Caco-2 (cell line): Measurements from ENCODE around the gene TEF. TPM values are rescaled to one million over a fixed set of nuclear protein-coding genes. Genes with fewer than 3 reads are reported as not detected.

ENCODE experiments used
- BruUV-seq: library from RNA; stranded (reverse); fragments of 400-500 nt; replicated peaks from 2 replicates; lab custom pipeline; 2021; lab: Mats Ljungman, UMichigan
- CTCF ChIA-PET: fragments of 300-600 bp; sonication (Branson Sonifier 250); formaldehyde crosslinking; loops from one replicate; lab custom pipeline; 2022; ENCODE audit warnings: antibody characterized with exemption; lab: Charles Lee
- POLR2A ChIA-PET: fragments of 300-600 bp; sonication (Branson Sonifier 250); formaldehyde crosslinking; loops from one replicate; lab custom pipeline; 2022; ENCODE audit warnings: antibody characterized with exemption; lab: Charles Lee
- DNase-seq, 2 experiments: peaks; one replicate each; pipeline versions ENCODE4 v3.0.0 to v3.0.0-alpha.2; 2020 to 2022
- H3K27me3 ChIP-seq: replicated peaks from 2 replicates; pipeline ENCODE4 v1.6.0; 2011; ENCODE audit warnings: low read length; ENCODE audit not compliant: control insufficient read depth, insufficient read depth
- H3K36me3 ChIP-seq: 2 replicates; pipeline ENCODE4 v1.5.1; 2011; ENCODE audit warnings: low read length; ENCODE audit not compliant: control insufficient read depth, insufficient read depth
- H3K4me1 ChIP-seq: fragments of 250-450 bp; sonication (Bioruptor Pico); 2 replicates; pipeline ENCODE4 v1.5.1; 2020; ENCODE audit warnings: mild to moderate bottlenecking
- H3K4me3 ChIP-seq: 2 replicates; pipeline ENCODE4 v1.5.1; 2011; ENCODE audit warnings: low read depth, mild to moderate bottlenecking, control low read depth, low read length
- H3K9me3 ChIP-seq: fragments of 250-450 bp; sonication (Bioruptor Pico); 2 replicates; pipeline ENCODE4 v1.5.1; 2020; ENCODE audit warnings: mild to moderate bottlenecking, moderate library complexity
- H3K27ac Mint-ChIP-seq: one replicate; pipeline ENCODE4 v1.8.0; 2022; ENCODE audit warnings: mixed read lengths; ENCODE audit not compliant: unreplicated experiment
- H3K27me3 Mint-ChIP-seq: one replicate; pipeline ENCODE4 v1.8.0; 2022; ENCODE audit warnings: mixed read lengths; ENCODE audit not compliant: insufficient read depth, unreplicated experiment
- H3K36me3 Mint-ChIP-seq: one replicate; pipeline ENCODE4 v1.8.0; 2022; ENCODE audit warnings: mild to moderate bottlenecking, mixed read lengths; ENCODE audit not compliant: insufficient read depth, unreplicated experiment
- H3K4me1 Mint-ChIP-seq: one replicate; pipeline ENCODE4 v1.8.0; 2022; ENCODE audit warnings: low read depth, mixed read lengths; ENCODE audit not compliant: unreplicated experiment
- H3K4me3 Mint-ChIP-seq: one replicate; pipeline ENCODE4 v1.8.0; 2022; ENCODE audit warnings: mild to moderate bottlenecking, moderate library complexity, mixed read lengths; ENCODE audit not compliant: unreplicated experiment
- H3K9me3 Mint-ChIP-seq: one replicate; pipeline ENCODE4 v1.8.0; 2022; ENCODE audit warnings: mixed read lengths; ENCODE audit not compliant: unreplicated experiment
- intact Hi-C: fragments of 100-400 bp; cut with micrococcal nuclease; formaldehyde crosslinking; loops from one replicate; pipeline ENCODE4 v1.10.0; 2022; ENCODE audit not compliant: unreplicated experiment
- total RNA-seq: library from RNA; stranded (reverse); gene quantifications from 2 replicates; pipeline ENCODE4 v1.2.3, GENCODE V29; 2022
- TF ChIP-seq, protein P1 (sequence below), 2 experiments: fragments of 200-600 bp in 1 of 2; IDR thresholded peaks; 1 replicate in 1 of 2; 2 replicates in 1 of 2; pipeline versions ENCODE4 v1.5.1 to v1.8.0; 2011 to 2022; ENCODE audit warnings: antibody characterized with exemption in 1 of 2, control low read depth in 1 of 2, inconsistent platforms in 1 of 2, low read depth in 1 of 2, low read length in 1 of 2, mild to moderate bottlenecking in 1 of 2, moderate library complexity in 1 of 2; ENCODE audit not compliant: insufficient read depth in 1 of 2, severe bottlenecking in 1 of 2, unreplicated experiment in 1 of 2

Gene TEF
- total RNA-seq, 1 experiment from 2014 or later, result 13.8 TPM

DNA sequence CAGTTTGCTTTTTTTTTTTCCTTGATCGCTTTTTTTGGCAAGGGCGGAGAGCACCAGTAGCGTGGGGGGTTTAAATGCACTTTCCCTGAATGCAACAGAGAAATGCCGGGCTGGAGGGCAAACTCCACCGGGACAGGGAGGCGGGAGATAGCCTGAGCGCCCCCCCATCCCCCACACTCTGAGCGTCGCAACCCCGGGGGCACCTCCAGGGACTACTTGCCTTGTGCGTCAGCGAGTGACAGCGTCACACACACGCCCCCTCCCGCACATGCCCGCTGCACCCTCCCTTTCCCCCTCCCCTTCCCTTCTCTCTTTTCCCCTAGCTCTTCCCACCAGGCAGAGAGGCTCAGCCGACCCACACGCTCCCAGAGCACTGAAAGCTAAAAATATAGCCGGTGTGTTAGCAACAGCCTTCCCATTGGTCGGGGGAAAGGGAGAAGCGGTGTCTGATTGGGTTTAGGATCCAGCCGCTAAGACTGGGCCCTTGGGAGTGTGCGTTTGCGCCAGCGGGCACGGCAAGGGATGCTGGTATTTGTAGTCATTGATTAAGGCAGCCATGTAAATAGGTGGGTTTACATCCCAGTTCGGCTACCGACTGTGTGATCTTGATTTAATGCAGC, 66.6 kb downstream of the TEF start:
- peaks cover 75% of the 10 kb centered on the region for H3K36me3 Mint-ChIP-seq
- H3K4me3 Mint-ChIP-seq, result peak overlapping the region; percentile 99
- no TSS peak for BruUV-seq
- Histone ChIP-seq H3K9me3 (no peaks in the 10 kb centered on the region), H3K27me3 (no peaks in the 10 kb centered on the region), H3K36me3 (no peaks in the 10 kb centered on the region), H3K4me1 (no peaks in the 10 kb centered on the region; the same call in 1 of the 2 replicates), H3K4me3 (peak overlapping the region; percentile 93)
- intact Hi-C loops, result loop anchor here (1.0 kb wide), 1 partner anchor 20 kb away; the partner anchor contains the start of gene PHF5A
- ChIA-PET POLR2A (interaction anchor here (0.5 to 6.2 kb wide), 19 partner anchors 9 to 1545 kb away, joined by 3 to 122 read pairs (median 6); partner anchors contain the start of genes ACO2, DESI1, PHF5A and RANGAP1), CTCF (interaction anchor here (0.6 to 0.7 kb wide), 3 partner anchors 67 to 159 kb away, joined by 3 read pairs; no protein-coding TSS in a partner anchor)
- H3K27me3 Mint-ChIP-seq, result no peaks in the 10 kb centered on the region
- H3K4me1 Mint-ChIP-seq, result peaks cover 13% of the 10 kb centered on the region
- TF ChIP-seq, protein P1, sequence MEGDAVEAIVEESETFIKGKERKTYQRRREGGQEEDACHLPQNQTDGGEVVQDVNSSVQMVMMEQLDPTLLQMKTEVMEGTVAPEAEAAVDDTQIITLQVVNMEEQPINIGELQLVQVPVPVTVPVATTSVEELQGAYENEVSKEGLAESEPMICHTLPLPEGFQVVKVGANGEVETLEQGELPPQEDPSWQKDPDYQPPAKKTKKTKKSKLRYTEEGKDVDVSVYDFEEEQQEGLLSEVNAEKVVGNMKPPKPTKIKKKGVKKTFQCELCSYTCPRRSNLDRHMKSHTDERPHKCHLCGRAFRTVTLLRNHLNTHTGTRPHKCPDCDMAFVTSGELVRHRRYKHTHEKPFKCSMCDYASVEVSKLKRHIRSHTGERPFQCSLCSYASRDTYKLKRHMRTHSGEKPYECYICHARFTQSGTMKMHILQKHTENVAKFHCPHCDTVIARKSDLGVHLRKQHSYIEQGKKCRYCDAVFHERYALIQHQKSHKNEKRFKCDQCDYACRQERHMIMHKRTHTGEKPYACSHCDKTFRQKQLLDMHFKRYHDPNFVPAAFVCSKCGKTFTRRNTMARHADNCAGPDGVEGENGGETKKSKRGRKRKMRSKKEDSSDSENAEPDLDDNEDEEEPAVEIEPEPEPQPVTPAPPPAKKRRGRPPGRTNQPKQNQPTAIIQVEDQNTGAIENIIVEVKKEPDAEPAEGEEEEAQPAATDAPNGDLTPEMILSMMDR (IDR thresholded peaks at IDR 0.05; ENCODE audit: insufficient read depth in 1 of 2, low read depth in 1 of 2, low read length in 1 of 2, severe bottlenecking in 1 of 2, unreplicated experiment in 1 of 2), result no peak
- peak; percentile 96 to 98 for DNase-seq
- H3K27ac Mint-ChIP-seq, result peak overlapping the region; percentile 98
- H3K9me3 Mint-ChIP-seq, result no peaks in the 10 kb centered on the region

Other genes starting within 250 kb of the TEF start
- gene L3MBTL2, start 176.6 kb upstream of the TEF start, total RNA-seq, result 18.8 and 24.3 TPM in 2 replicates
- 0.32 TPM in 1 of 2 replicates, not detected in the other for gene CHADL, start 141.0 kb upstream of the TEF start, total RNA-seq
- 106 and 112 TPM in 2 replicates for gene RANGAP1, start 95.8 kb upstream of the TEF start, total RNA-seq
- gene ZC3H7B, start 80.4 kb upstream of the TEF start, total RNA-seq, result 55.0 and 60.6 TPM in 2 replicates
- 49.0 and 52.5 TPM in 2 replicates for gene TOB2, start 64.9 kb downstream of the TEF start, total RNA-seq
- gene PHF5A, start 86.8 kb downstream of the TEF start, total RNA-seq, result 75.4 and 78.6 TPM in 2 replicates
- 90.5 and 95.5 TPM in 2 replicates for gene ACO2, start 87.2 kb downstream of the TEF start, total RNA-seq
- gene POLR3H, start 162.5 kb downstream of the TEF start, total RNA-seq, result 42.2 and 45.4 TPM in 2 replicates
- gene CSDC2, start 179.1 kb downstream of the TEF start, total RNA-seq, result 0.37 and 0.41 TPM in 2 replicates
- 27.8 and 29.6 TPM in 2 replicates for gene PMM1, start 207.9 kb downstream of the TEF start, total RNA-seq
- gene DESI1, start 239.1 kb downstream of the TEF start, total RNA-seq, result 38.2 and 38.9 TPM in 2 replicates
- 413 and 414 TPM in 2 replicates for gene XRCC6, start 239.4 kb downstream of the TEF start, total RNA-seq